GM18511 (cell line): ENCODE results near the gene DCUN1D2.
"Not testable (repeated sequence)": the region's sequence is repeated elsewhere in the genome, so short reads cannot be mapped to it uniquely, and the experiment has no call there.

ENCODE experiments used
- ATAC-seq: cut with Tn5 transposase; IDR thresholded peaks from one replicate; pipeline ENCODE4 v1.9.1; 2021; ENCODE audit warnings: mild to moderate bottlenecking, moderate library complexity; ENCODE audit not compliant: unreplicated experiment

Gene DCUN1D2

DNA sequence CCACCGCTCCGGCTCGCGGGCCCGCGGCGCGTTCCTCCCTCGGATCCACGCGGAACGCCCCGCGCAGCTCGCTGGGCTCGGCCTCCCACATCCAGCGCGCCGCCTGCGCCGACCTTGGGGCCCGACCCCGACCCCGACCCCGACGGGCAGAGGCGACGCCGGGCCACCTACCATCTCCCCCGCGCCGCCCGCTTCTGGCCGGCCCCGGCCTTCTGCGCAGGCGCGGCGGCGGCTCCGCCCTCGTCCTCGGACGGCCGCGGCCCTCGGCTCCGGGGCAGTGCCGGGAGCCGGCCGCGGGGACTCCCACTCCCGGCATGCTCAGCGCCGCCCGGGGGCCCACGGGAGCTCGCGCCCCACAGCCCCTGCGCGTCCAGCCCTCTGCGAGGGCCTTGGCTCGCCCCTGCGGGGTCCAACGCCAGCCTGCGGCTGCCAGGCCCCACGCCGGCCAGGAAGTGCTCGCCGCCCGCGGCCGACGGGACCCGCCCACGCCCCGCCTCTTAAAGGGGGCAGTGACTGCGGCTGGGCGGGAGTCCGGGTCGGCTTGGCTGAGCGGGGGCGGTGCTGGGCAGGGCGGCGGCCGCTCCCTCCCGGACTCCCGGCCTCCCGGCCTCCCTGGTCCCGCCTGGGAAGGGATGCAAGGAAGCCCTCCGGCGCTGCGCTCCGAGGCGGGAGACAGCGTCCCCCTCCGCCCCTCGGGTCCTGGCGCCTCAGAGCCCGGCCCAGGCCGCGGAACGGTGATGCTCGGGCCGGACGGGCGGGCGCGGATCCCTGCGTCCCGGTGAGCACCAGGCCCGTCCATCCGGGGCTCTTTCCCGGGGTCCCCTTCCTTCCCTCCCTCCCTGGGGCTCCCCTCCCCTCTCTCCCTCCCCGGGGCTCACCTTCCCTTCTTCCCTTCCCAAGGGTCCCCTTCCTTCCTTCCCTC is at the start of gene DCUN1D2:
Gene DCUN1D2, minus strand, starts transcription at position 216 of the 922 bp plus-strand sequence. Its CDS starts 42 bp downstream, at position 174.
- ATAC-seq, result peak; percentile 84

DNA sequence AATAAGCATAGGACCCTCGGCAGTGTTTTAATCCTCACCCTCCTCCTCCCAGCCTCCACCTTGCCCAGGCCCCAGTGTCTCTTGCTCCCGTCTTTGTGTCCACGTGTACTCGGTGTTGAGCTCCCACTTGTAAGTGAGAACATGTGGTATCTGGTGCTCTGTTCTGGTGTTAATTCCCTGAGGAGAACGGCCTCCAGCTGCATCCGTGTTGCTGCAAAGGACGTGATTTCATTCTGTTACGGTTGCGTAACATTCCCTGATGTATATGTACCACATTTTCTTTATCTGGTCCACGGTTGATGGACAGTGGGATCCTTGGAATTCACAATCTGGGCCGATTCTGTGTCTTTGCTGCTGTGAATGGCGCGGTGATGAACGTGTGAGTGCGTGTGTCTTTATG is 49.3 kb upstream of the DCUN1D2 start:
- ATAC-seq, result no peak

DNA sequence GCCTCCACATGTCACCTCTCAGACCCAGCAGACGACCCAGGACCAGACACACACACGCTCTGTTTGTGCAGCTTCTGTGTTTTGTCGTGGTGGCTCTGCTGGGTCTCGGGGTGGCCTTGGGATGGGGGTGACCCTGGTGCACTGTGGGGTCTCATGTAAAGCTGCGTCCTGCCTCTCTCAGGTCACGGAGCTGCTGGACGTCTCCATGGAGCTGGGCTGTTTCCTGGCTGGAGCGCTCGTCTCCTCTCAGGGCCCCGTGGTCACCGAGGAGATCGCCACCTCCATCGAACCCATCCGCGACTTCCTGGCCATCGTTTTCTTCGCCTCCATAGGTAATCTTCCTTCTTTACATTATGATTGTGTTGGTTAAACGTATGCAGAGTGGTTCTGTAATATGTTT is 48.7 kb upstream of the DCUN1D2 start:
- no peak for ATAC-seq

DNA sequence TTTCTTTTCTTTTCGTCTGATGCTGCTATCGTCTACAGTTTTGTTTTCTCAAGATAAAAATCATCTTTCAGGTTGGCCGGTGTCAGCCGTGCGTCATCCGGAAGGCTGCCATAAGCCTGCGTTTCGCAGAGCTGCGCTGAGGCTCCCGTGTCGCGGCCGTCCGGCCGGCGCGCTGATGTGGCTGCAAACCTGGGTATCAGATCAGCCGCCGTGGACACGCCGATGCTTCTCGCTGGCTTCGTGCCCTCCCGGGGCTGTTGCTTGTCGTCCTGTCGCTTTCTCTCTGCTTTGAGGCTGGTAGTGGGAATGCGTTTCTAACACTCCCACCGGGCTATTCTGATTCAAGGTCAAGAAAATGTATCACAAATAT is 48.2 kb upstream of the DCUN1D2 start:
- ATAC-seq, result no peak

DNA sequence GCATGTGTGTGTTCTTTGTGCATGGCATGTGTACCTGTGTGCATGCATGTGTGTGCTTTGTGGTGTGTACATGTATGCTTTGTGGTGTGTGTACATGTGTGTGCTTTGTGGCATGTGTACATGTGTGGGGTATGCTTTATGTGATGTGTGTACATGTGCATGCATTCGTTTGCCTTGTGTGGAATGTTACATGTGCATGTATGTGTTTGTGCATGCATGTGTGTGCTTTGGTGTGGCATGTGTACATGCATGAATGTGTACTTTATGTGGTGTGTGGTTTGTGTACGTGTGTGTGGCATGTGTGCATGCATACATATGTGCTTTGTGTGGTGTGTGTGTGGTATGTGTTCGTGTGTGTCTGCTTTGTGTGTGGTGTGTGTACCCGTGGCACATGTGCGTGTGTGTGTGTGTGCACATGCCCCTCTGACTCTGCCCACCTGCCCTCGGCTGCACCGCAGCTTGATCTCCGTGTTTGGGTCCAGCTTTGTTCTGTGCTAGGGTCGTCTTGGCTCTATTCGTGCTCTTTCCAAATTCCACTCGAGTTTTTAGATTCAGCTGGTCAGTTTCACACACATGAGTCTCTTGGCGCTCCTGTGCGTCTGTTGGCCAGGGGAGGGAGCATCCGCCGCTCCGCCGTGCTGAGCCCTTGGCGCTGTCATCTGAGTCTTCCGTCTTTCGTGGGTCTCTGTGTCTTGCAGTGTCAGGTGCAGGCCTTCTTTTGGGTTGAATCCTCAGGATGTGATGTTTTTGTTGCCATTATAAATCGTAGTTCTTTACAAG is 47.6 kb upstream of the DCUN1D2 start:
- ATAC-seq, result no peak

DNA sequence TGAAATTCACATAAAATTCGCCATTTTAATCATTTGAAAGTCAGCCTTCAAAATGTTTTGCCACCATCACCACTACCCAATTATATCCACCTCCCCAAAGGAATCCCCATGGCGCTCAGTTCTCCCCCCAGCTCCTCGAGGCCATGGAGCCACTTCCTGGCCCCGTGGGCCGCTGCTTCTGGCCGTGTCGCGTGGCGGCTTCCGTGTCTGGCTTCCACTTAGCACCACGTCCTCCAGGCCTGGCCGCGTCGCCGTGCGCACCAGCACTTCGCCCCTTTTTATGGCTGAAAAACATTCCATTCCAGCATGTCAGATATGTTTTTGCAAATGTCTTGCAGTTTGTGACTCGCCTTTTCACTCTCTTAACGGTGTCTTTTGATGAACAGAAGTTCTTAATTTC is 46.7 kb upstream of the DCUN1D2 start:
- ATAC-seq, result no peak

DNA sequence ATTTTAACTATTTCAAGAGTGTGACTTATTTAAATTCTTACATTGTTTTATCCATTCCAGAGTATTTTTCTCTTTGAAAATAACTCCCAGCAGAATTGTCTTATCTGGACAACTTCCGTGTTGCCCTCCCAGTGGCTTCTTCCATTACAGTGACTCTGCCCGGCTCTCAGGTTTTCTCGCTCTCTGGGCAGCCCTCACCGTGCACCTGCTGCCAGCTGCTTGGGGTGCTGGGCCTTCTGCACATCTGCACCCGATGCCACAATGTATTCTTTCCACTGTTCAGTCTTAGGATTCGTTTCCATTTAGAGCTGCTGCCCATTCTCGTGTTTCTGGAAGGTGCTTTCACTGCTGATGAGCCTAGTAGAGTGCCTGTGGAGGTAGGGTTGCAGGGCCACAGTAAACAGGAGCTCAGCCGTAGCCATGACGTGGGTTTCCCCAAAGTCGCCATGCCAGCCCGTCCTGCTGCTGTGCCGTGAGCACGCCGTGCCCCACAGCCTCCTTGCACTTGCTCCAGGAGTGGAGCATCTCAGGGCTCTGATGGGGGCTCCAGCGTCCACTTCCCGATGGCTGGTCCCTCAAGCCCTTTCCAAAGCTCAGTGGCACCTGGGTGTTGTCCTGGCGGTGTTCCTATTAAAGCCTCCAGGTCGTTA is 46.1 kb upstream of the DCUN1D2 start:
- ATAC-seq, result no peak

DNA sequence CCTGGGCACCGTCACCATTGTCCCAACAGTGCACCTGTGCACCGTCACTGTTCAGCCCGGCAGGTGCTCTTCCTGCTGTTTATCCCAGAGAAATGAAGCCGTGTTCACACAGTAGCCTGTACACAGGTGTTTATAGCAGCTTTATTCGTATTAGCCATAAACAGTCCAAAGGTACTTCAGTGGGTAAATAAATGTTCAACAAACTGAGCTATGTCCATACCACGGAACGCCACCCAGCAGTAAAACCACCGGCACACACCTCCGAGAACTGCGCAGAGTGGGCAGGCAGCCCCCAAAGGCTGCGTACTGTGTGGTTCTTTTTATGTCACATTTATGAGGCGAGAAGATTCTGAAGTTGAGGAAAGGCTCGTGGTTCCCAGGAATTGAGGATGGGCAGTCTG is 44.9 kb upstream of the DCUN1D2 start:
- ATAC-seq, result no peak

DNA sequence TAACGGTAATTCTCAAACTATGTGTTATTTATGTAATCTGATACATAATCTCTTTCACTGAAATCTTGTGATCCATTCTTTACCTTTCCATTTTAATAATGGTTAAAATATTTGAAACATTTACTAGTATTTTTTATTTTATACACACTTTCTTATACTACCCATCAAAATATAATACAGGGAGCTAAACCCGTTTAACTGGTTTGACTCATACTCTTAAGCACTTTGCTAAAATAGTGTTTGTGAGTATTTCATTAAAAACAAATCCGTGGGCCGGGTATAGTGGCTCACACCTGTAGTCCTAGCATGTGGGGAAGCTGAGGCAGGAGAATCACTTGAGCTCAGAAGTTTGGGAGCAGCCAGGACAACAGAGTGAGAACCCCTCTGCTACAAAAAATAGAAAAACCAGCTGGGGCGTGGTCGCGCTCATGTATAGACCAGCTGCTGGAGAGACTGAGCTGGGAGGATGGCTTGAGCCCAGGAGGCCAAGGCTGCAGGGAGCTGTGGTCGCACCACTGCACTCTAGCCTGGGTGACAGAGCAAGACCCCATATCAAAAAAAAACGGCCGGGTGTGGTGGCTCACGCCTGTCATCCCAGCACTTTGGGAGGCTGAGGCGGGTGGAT is 43.8 kb upstream of the DCUN1D2 start:
- ATAC-seq, result no peak

DNA sequence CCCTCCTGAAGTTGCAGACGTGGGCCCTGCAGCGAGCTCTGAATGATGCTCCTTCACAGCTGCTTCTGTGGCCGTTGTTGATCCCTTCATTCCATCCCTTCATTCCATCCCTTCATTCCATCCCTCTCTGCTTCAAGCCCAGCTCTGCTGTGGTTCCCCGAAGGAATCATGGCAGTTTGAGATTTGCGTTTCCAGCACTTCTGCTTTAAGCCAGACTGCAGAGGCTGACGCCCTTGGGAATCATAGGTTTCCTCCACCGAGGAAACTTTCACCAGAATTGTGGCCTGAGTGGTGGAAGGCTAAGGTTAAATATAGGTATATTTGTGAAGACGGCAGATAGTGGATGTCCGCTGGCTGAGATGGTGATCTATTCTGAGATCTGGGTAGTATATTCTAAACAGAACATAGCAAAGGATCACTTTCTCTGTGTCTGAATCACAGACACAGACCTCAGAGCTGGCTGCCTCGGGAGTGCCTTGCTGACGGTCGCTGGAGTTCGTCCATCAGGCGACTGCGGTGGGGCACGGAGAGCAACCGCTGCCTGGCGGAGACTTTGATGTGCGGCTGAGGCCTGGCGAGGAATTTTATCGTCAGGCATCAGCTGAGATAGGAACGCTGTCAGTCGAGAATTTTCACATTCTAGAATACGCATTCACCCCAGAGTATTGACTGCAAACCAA is 42.8 kb upstream of the DCUN1D2 start:
- ATAC-seq, result no peak

DNA sequence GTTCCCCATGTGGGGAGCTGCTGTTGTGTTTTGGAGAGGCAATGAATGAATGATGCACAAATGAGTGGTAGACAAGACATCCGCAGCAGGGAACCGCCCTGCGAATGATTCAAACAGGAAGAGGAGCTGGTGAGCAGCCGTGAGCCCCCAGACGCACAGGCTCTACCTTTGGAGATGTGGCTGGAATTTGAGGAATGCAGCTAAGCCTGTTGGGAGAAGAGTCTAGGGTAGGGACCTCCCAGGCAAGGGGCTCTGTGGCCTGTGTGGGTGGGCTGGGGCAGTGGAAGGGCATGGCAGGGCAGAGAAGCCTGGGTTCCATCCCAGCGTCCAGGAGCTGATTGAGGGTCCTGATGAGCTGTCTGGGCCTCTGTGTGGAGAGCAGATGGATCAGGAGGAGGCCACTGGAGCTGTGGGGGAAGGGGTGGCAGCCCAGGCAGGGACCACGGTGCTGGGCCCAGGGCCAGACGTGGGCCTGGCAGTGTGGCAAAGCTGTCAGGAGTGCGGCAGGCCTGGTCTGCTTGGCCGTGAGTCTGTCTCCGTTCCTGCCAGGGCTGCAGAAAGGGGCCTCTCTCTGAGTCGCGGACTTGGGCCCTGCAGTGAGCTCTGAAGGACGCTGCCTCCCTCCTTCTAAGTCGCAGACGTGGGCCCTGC is 41.8 kb upstream of the DCUN1D2 start:
- no peak for ATAC-seq

DNA sequence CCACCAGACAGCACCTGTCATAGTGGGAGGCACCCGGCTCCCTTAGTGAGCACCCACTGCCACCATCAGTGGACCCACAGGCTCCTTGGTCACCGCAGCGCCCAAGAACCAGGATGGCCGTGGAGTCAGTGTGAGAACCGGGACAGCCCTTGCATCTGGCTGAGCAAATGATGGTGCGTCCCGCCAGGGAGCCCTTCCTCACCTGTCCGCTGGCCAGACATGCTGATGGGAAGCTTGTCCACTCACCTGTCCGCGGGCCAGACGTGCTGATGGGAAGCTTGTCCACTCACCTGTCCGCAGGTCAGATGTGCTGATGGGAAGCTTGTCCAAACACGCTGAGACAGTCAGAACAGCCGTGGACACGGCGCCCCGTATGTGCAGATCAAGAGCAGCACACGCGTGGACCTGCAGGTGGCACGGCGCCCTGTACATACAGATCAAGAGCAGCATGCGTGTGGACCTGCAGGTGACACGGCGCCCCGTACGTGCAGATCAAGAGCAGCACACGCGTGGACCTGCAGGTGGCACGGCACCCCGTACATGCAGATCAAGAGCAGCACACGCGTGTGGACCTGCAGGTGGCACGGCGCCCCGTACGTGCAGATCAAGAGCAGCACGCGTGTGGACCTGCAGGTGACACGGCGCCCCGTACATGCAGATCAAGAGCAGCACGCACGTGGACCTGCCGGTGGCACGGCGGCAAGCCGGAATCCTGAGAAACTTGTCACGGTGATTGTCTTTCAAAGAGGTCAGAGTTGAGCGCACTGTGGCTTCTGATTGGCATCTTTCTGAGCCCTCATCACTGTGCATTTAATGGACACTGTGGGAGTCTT is 40.7 kb upstream of the DCUN1D2 start:
- no peak for ATAC-seq

DNA sequence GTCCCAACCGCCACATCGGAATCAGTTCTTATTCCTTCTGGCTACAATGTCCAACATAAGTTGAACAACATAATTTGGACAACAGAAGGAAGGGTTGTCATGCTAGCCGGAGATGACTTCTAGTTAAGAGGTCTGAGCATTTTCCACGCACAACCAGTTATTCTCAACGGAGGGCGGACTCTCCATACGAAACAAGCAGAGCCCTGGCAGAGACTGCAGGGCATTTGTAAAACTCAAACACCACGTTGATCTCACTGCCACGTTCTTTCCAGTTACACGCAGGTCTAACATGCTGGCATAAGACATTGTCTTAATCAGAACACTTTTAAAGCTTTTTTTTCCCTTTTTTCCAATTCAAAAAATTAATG is 38.3 kb upstream of the DCUN1D2 start:
- ATAC-seq, result no peak

DNA sequence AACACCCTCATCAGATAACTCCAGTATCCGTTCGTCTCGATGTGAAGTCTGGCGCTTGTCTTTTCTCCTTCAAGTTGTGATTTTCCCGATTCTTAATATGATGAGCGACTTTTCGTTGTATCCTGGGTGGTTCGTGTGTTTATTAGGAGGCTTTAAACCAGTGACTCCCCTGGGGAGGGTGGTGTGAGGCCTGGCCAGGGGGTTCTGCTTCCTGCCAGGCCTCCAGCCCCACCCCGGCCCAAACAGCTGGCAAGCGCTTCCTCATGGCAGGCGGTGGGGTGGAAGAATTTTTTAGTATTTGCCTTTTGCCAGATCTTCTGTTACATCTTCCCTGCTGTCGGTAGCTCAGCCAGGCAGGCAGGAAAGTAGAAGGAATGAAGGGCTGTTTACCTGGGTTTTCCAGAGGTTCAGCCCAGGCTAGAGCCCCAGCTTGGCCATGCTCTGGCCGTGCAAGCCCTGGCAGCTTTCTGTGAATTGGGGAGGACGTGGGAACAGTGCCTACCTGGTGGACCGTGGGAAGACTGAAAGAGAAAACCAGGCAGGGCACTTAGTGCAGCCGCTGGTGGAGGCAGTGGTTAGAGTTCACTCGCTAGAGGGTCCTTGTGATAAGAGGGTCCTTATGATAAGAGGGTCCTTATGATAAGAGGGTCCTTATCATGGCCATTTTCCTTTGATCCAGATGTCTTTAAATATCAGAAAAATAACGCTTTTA is 37.7 kb upstream of the DCUN1D2 start:
- ATAC-seq, result no peak

DNA sequence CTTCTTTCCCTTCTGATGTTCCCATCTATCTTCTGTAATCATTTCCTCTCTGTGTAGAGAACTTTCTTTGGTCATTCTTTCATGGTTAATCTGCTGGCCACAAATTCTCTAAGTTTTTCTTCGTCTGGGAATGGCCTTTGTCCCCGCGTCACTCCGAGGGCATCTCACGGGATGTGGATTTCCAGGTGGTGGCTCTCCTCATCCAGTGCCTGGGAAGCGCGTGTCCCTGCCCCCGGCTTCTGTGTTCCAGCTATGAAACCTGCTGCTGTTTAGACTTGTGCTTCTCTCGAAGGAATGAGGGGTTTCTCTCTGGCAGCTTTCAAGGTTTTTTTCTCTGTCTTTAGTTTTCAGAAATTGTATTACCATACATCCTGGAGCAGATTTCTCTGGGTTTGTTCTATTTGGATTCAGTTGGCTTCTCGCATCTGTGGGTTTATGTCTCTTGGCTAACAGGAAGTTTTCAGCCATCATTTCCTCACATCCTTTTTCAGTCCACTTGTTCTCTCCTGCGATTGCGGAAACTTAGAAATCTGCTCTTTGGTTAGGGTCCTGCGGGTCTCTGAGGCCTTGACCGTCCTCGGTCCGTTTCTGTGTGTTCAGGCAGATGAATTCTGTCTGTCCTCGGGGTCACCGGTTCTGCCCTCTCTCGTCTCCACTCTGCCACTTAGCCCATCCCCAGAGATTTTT is 36.9 kb upstream of the DCUN1D2 start:
- ATAC-seq, result no peak

DNA sequence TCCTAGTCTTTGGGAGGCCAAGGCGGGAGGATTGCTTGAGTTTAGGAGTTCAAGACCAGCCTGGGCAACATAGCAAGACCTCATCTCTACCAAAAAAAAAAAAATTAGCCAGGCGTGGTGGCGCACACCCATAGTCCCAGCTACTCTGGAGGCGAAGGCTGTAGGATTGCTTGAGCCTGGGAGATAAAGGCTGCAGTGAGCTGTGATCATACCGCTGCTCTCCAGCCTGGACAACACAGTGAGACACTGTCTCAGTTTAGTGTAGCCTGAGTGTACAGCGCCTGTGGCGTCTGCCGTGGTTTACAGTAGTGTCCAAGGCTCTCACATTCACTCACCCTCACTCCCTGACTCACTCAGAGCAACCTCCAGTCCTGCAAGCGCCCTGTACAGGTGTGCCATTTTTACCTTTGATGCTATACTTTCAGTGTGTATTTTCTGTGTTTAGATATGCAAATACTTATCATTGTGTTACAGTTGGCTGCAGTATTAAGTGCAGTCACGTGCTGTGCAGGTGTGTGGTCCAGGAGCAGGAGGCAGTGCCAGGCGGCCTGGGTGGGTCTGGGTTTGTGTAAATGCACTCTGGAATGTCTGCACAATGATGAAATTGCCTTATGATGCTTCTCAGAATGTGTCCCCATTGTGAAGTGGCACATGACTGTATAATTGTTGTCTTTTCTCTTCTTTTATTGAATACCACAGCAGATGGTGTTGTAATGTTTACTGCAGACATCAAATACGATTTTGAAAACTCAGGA is 36.1 kb upstream of the DCUN1D2 start:
- ATAC-seq, result no peak

DNA sequence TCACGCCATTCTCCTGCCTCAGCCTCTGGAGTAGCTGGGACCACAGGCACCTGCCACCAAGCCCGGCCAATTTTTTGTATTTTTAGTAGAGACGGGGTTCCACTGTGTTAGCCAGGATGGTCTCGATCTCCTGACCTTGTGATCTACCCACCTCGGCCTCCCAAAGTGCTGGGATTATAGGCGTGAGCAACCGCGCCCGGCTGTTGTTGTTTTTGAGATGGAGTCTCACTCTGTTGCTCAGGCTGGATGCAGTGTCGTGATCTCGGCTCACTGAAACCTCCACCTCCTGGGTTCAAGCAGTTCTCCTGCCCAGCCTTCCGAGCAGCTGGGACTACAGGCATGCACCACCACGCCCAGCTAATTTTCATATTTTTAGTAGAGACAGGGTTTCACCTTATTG is 31.9 kb upstream of the DCUN1D2 start:
- ATAC-seq, result not testable (repeated sequence)
